Liver (tissue), 9 donors: ENCODE results near the gene SH3BP5. TPM values are rescaled to one million over a fixed set of nuclear protein-coding genes. Genes with fewer than 3 reads are reported as not detected.

Source experiments
- DNase-seq: peaks from one replicate; pipeline ENCODE4 v3.0.0-alpha.2; 2017; ENCODE audit warnings: low spot score
- H3K27ac ChIP-seq, 2 donors: one replicate each; pipeline ENCODE4 v1.7.0; 2013; ENCODE audit warnings: inconsistent platforms in 2 of 2, low read length in 2 of 2, control low read depth in 1 of 2, low read depth in 1 of 2, mild to moderate bottlenecking in 1 of 2
- H3K27me3 ChIP-seq, 4 donors: one replicate each; pipeline versions ENCODE4 v1.6.1 to v1.7.0; 2013; ENCODE audit warnings: low read length in 3 of 4, inconsistent platforms in 1 of 4, mild to moderate bottlenecking in 1 of 4, moderate library complexity in 1 of 4; ENCODE audit not compliant: control insufficient read depth in 4 of 4, insufficient read depth in 4 of 4
- H3K36me3 ChIP-seq, 4 donors: one replicate each; pipeline versions ENCODE4 v1.6.1 to v1.7.0; 2013; ENCODE audit warnings: low read length in 3 of 4, mild to moderate bottlenecking in 3 of 4, low read depth in 1 of 4, moderate library complexity in 1 of 4; ENCODE audit not compliant: control insufficient read depth in 4 of 4, insufficient read depth in 3 of 4
- H3K4me1 ChIP-seq, 4 donors: one replicate each; pipeline versions ENCODE4 v1.6.1 to v1.7.0; 2013; ENCODE audit warnings: low read length in 3 of 4, mild to moderate bottlenecking in 3 of 4, moderate library complexity in 1 of 4; ENCODE audit not compliant: control insufficient read depth in 4 of 4, insufficient read depth in 4 of 4
- H3K4me3 ChIP-seq, 3 donors: one replicate each; pipeline versions ENCODE4 v1.6.1 to v1.7.0; 2013; ENCODE audit warnings: low read length in 3 of 3, control low read depth in 1 of 3, low read depth in 1 of 3, mild to moderate bottlenecking in 1 of 3
- H3K9ac ChIP-seq, 2 donors: one replicate each; pipeline ENCODE4 v1.7.0; 2013; ENCODE audit warnings: low read length in 2 of 2, mild to moderate bottlenecking in 2 of 2, moderate library complexity in 2 of 2, control low read depth in 1 of 2, low read depth in 1 of 2
- H3K9me3 ChIP-seq, 4 donors: one replicate each; pipeline versions ENCODE4 v1.6.1 to v1.7.0; 2013; ENCODE audit warnings: low read length in 3 of 4; ENCODE audit not compliant: control insufficient read depth in 4 of 4
- ATF3 ChIP-seq: IDR thresholded peaks from 2 replicates; pipeline ENCODE4 v1.6.1; 2016; ENCODE audit warnings: antibody characterized with exemption
- CTCF ChIP-seq: fragments of 150-350 bp; IDR thresholded peaks from 2 replicates; pipeline ENCODE4 v1.5.1; 2017; ENCODE audit warnings: improper control_type of control experiment, low read depth, low read length; ENCODE audit not compliant: missing input control
- EGR1 ChIP-seq, 2 donors: IDR thresholded peaks; 2 replicates each; pipeline ENCODE4 v1.6.1; 2016 to 2018; ENCODE audit warnings: antibody characterized with exemption in 2 of 2, low read depth in 2 of 2
- FOXA1 ChIP-seq: IDR thresholded peaks from 2 replicates; pipeline ENCODE4 v1.6.1; 2016; ENCODE audit warnings: antibody characterized with exemption
- HNF4G ChIP-seq: IDR thresholded peaks from 2 replicates; pipeline ENCODE4 v1.6.1; 2016; ENCODE audit warnings: antibody characterized with exemption
- JUND ChIP-seq, 2 donors: IDR thresholded peaks; 2 replicates each; pipeline ENCODE4 v1.6.1; 2016; ENCODE audit warnings: antibody characterized with exemption in 2 of 2
- MAX ChIP-seq: IDR thresholded peaks from 2 replicates; pipeline ENCODE4 v1.6.1; 2016; ENCODE audit warnings: antibody characterized with exemption
- NR2F2 ChIP-seq: IDR thresholded peaks from 2 replicates; pipeline ENCODE4 v1.6.1; 2016; ENCODE audit warnings: antibody characterized with exemption
- RAD21 ChIP-seq, 2 donors: IDR thresholded peaks; 2 replicates each; pipeline ENCODE4 v1.6.1; 2016; ENCODE audit warnings: antibody characterized with exemption in 2 of 2, mild to moderate bottlenecking in 2 of 2
- REST ChIP-seq: IDR thresholded peaks from 2 replicates; pipeline ENCODE4 v1.6.1; 2016; ENCODE audit warnings: antibody characterized with exemption, mild to moderate bottlenecking
- YY1 ChIP-seq: IDR thresholded peaks from 2 replicates; pipeline ENCODE4 v1.6.1; 2016; ENCODE audit warnings: antibody characterized with exemption, mild to moderate bottlenecking
- ZBTB33 ChIP-seq: IDR thresholded peaks from 2 replicates; pipeline ENCODE4 v1.6.1; 2016; ENCODE audit warnings: antibody characterized with exemption
- WGBS: extraction: QIAGEN DNeasy Blood & Tissue Kit; methylation state at CpG from one replicate; pipeline ENCODE4 v1.1.7; 2013; 5-methylcytosine and 5-hydroxymethylcytosine counted together
- polyA plus RNA-seq, 2 donors: library from polyadenylated mRNA; stranded (reverse) in 1 of 2; unstranded in 1 of 2; fragments of 200-250 nt in 1 of 2; fragments of >200 nt in 1 of 2; fragmentation: Nextera tagmentation in 1 of 2; extraction: Ambion mirVana in 1 of 2; gene quantifications; one replicate each; pipeline versions ENCODE4 v1.2.1 to v1.2.3, GENCODE V29; 2013 to 2015
- total RNA-seq, 2 donors: library from RNA; depleted of rRNA; stranded (reverse); fragments of >200 nt; gene quantifications; one replicate each; pipeline ENCODE4 v1.2.3, GENCODE V29; 2014
- donor health status: healthy.
- donor health status: healthy.
- donor health status: healthy.
- donor health status: healthy.
- donor health status: healthy.

SH3BP5 gene
- total RNA-seq (10 to 100 TPM in 1 of 2 donors, 1 to 10 TPM in 1; 9.9 to 17.9 TPM), polyA plus RNA-seq (10 to 100 TPM in 1 of 2 donors, 1 to 10 TPM in 1; 3.5 to 13.7 TPM)

- 13% methylated on average over 66 of the region's 66 CpGs for WGBS
- TF ChIP-seq JUND (IDR thresholded peaks at IDR 0.05) (no peak), NR2F2 (no peak), RAD21 (IDR thresholded peaks at IDR 0.05) (peak; percentile 51 to 62), REST (no peak), MAX (no peak), CTCF (peak; percentile 71), YY1 (no peak)
- Histone ChIP-seq H3K27me3 (no peaks in the 10 kb centered on the region), H3K36me3 (peaks cover 0 to 5% (median 0%) of the 10 kb centered on the region in 4 donors), H3K4me1 (peaks cover 0 to 34% (median 13%) of the 10 kb centered on the region in 4 donors), H3K27ac (peak within 1 kb of the TSS; percentile 73 to 83), H3K4me3 (peak within 1 kb of the TSS; percentile 66 to 88 (median 88)), H3K9ac (peak within 1 kb of the TSS; percentile 55 to 81), H3K9me3 (no peaks in the 10 kb centered on the region)
- DNase-seq: peak; percentile 65
Observed at GRCh38 chr3:15332405-15333098, at the start of gene SH3BP5. SH3BP5 (minus strand) TSS chr3:15332586; CDS start chr3:15332408, 178 bp downstream.

GRCh38 chr3:15380980-15381890, 48.8 kb upstream of the SH3BP5 start:
- TF ChIP-seq ATF3: no peak
- no peak for TF ChIP-seq FOXA1
- no peak for TF ChIP-seq RAD21 (IDR thresholded peaks at IDR 0.05)
- no peak for TF ChIP-seq NR2F2
- TF ChIP-seq ZBTB33: no peak
- TF ChIP-seq HNF4G: no peak
- TF ChIP-seq EGR1 (IDR thresholded peaks at IDR 0.05; ENCODE audit: low read depth in 2 of 2): no peak
- H3K36me3 ChIP-seq: no peaks in the 10 kb centered on the region
- H3K9ac ChIP-seq: no peak overlapping the region
- no peaks in the 10 kb centered on the region for H3K27me3 ChIP-seq
- H3K4me1 ChIP-seq: peaks cover 1 to 17% (median 3%) of the 10 kb centered on the region in 4 donors
- H3K27ac ChIP-seq: no peak overlapping the region
- no peaks in the 10 kb centered on the region for H3K9me3 ChIP-seq
- no peak overlapping the region for H3K4me3 ChIP-seq
- no peak for DNase-seq
- 77% methylated on average over 6 of the region's 6 CpGs for WGBS
